ENCODE measurements around the gene AIF1L. TPM values are rescaled to one million over a fixed set of nuclear protein-coding genes. Genes with fewer than 3 reads are reported as not detected.
"Not testable (repeated sequence)": the region's sequence is repeated elsewhere in the genome, so short reads cannot be mapped to it uniquely, and the experiment has no call there.

AIF1L gene
- total and polyA plus RNA-seq, 2 of the 4 experiments (the other 2 are of a cell fraction): 0.18 to 0.19 TPM

DNA sequence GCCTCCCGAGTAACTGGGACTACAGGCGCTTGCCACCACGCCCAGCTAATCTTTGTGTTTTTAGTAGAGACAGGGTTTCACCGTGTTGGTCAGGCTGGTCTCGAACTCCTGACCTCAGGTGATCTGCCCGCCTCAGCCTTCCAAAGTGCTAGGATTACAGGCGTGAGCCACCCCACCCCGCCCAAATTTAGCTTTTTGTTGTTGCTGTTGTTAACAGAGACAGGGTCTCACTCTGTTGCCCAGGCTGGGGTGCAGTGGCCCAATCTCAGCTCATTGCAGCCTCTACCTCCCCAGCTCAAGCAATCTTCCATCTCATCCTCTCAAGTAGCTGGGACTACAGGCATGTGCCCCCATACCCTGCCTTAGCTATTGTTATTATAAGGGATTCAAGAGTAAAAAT lies 3.5 kb downstream of the AIF1L start:
- ATAC-seq (ENCODE audit: low read depth); H2AK5ac ChIP-seq (ENCODE audit: low read depth, low read length); H2BK15ac ChIP-seq (ENCODE audit: low read depth, low read length); CTCF ChIA-PET; dilution Hi-C loops (cut with HindIII; ENCODE audit: low sequenced_read_pairs, unreplicated experiment); H3K4me2 ChIP-seq (ENCODE audit: low read depth, low read length); H2BK5ac ChIP-seq (ENCODE audit: low read depth, low read length, poor library complexity, severe bottlenecking); H4K91ac ChIP-seq (ENCODE audit: insufficient read depth, low read depth, low read length); H3K18ac ChIP-seq (ENCODE audit: low read depth, low read length); H3K27ac ChIP-seq (ENCODE audit: insufficient read depth, low read length); H2BK120ac ChIP-seq (ENCODE audit: low read depth, low read length); H4K5ac ChIP-seq (ENCODE audit: low read depth, low read length); H3K9me3 ChIP-seq (ENCODE audit: control insufficient read depth, insufficient read depth, low read length); H3K56ac ChIP-seq (ENCODE audit: extremely low read depth, insufficient read depth, low read length); H4K8ac ChIP-seq (ENCODE audit: low read depth in 2 of 2, low read length in 2 of 2); H3K79me1 ChIP-seq (ENCODE audit: low read depth in 1 of 2, low read length in 2 of 2); intact Hi-C loops (cut with micrococcal nuclease); POLR2A ChIA-PET (ENCODE audit: unreplicated experiment); H2BK20ac ChIP-seq (ENCODE audit: low read depth, low read length); in situ Hi-C loops (cut with MboI; ENCODE audit: low sequenced_read_pairs); DNase-seq; H3K9ac ChIP-seq (ENCODE audit: low read depth, low read length); H4K20me1 ChIP-seq (ENCODE audit: insufficient read depth, low read length); H3K36me3 ChIP-seq (ENCODE audit: control insufficient read depth, insufficient read depth, low read length); H2AFZ ChIP-seq (replicated peaks; ENCODE audit: low read length, poor library complexity); H3K4me1 ChIP-seq (ENCODE audit: control insufficient read depth, insufficient read depth, low read length); H3K4me3 ChIP-seq (ENCODE audit: insufficient read depth, low read depth, low read length); H3K4ac ChIP-seq (ENCODE audit: low read depth, low read length); H3K14ac ChIP-seq (replicated peaks; ENCODE audit: low read depth, low read length); H3K9me1 ChIP-seq (ENCODE audit: insufficient read depth, low read length); BruUV-seq (replicated peaks); H3K23ac ChIP-seq (ENCODE audit: low read depth, low read length); H2AK9ac ChIP-seq (replicated peaks; ENCODE audit: low read depth, low read length, poor library complexity): not testable (repeated sequence)
- peaks cover 42% of the 10 kb centered on the region for H3K27me3 ChIP-seq (ENCODE audit: control insufficient read depth, insufficient read depth, low read length)
- no CpG with 5 or more reads among the region's 8 CpGs for WGBS, 2 experiments (ENCODE audit: extremely low coverage in 2 of 2, insufficient read length in 1 of 2)

All from IMR-90 (cell line).